Central memory CD4-positive, alpha-beta T cell (primary cell): ENCODE measurements around the gene BSG.

ENCODE experiments used
- DNase-seq: peaks from one replicate; pipeline ENCODE4 v3.0.0; 2022
- total RNA-seq, 3 experiments: gene quantifications; one replicate each; lab custom pipeline; 2026; lab: John Stamatoyannopoulos, UW

The BSG gene
- total RNA-seq, result 80.3 to 178 (median 104) reads per million in 3 experiments

GRCh38 chr19:572140-572742 lies at the start of gene BSG:
Gene BSG, plus strand, starts transcription at chr19:572596. Its CDS starts 39 bp downstream, at chr19:572635.
- peak; percentile 99 for DNase-seq

- no peak for DNase-seq
These were observed 49.7 kb upstream of the BSG start for GRCh38 chr19:522726-523125.

- no peak for DNase-seq
These were observed 48.2 kb upstream of the BSG start for GRCh38 chr19:524062-524674.

DNA sequence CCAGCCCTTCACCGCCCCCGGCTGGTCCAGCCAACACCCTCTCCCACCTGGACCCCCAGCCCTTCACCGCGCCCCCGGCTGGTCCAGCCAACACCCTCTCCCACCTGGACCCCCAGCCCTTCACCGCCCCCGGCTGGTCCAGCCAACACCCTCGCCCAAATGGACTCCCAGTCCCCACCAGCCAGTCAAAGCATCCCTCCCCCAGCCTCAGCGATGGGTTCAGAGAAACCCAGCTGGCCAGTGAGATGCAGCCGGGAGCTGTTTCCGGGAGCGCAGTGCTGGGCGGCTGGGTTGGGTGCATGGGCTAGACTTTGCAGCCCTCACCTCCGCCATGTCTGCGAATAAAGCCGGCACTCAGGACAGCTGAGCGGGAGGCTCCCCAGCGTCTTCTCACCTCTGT lies 47.4 kb upstream of the BSG start:
- DNase-seq, result no peak

DNA sequence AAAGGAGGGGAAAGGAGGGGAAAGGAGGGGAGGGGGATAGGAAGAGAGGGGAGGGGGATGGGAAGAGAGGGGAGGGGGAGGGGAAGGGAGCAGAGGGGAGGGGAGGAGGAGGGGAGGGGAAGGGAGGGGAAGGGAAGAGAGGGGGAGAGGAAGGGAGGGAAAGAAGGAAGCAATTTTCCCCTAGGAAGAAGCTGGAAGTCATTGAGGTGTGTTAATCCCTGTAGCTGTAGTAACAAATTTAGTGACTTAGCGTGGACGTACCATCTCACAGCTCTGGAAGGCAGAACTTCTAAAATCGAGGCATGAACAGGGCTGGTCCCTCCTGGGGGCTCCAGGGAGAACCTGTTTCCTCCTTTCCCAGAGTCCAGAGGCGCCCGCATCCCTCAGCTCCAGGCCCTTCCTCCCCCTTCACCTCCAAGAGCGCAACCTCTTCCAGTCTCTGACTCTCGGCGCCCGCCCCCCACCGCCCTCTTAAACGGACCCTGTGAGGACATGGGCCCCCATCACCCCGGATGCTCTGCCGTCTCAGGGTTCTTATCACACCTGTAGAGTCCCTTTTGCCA lies 46.5 kb upstream of the BSG start:
- DNase-seq, result no peak

DNA sequence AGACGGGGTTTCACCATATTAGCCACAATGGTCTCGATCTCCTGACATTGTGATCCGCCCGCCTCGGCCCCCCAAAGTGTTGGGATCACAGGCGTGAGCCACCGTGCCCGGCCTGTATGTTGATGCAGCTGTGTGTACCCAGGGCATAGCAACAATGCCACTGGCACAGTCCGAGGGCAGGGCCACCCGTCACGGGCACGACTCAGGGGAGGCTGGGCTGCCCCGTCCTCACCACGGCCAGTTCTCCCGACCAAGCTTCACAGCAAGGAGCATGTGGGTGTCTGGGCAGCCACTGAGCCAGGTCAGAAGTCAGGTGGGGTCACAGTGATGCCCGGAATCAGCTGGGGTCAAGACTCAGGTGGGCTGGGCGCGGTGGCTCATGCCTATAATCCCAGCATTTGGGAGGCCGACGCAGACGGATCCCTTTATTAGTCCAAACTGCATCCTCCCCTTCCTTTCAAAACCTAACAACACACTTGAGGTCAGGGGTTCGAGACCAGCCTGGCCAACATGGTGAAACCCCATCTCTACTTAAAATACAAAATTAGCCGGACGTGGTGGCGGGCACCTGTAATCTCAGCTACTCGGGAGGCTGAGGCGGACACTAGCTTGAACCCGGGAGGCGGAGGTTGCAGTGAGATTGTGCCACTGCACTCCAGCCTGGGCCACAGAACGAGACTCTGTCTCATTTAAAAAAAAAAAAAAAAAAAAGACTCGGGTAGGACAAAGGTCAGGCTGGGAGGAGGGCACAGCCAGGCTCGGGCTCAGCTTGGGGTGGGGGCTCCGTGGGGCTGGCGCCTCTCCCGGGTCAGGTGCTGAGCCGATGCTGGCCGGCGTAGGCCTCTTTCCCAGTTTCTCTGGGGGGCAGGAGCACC lies 42.0 kb upstream of the BSG start:
- peak; percentile 9 for DNase-seq

DNA sequence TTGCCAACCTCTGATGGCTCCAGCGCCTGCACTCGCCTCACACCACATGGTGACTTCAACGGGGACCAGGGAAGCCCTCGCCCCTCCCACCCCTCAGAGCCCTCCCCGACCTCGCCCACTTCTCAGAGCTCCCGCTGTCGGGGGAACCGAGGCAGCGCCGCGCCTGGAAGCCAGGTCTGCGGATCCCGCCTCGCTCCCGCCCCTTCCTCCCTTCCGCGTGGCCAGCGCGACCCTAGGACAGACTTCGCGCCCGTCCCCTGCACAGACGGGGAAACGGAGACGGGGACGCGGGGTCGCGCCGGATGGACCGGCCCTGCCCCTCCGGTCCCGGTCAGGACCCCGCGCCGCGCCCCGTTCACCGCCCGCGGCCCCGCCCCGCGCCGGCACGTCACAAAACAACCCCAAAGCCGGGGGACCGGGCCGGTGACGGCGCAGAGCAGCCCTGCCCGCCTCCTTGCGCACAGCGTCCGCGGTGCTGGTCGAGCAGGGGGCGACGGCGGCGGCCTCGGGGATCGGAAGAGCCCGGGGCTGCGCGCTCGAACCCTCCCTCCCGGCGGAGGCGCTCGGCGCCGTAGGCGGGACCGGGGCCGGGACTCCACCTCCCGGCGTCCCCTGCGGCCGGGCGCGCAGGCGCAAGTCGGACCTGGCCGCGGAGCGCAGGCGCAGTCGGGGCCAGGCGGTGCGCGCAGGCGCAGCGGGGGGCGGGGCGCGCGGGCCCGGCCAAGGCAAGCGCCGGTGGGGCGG lies 41.2 kb upstream of the BSG start:
- DNase-seq, result peak; percentile 92

DNA sequence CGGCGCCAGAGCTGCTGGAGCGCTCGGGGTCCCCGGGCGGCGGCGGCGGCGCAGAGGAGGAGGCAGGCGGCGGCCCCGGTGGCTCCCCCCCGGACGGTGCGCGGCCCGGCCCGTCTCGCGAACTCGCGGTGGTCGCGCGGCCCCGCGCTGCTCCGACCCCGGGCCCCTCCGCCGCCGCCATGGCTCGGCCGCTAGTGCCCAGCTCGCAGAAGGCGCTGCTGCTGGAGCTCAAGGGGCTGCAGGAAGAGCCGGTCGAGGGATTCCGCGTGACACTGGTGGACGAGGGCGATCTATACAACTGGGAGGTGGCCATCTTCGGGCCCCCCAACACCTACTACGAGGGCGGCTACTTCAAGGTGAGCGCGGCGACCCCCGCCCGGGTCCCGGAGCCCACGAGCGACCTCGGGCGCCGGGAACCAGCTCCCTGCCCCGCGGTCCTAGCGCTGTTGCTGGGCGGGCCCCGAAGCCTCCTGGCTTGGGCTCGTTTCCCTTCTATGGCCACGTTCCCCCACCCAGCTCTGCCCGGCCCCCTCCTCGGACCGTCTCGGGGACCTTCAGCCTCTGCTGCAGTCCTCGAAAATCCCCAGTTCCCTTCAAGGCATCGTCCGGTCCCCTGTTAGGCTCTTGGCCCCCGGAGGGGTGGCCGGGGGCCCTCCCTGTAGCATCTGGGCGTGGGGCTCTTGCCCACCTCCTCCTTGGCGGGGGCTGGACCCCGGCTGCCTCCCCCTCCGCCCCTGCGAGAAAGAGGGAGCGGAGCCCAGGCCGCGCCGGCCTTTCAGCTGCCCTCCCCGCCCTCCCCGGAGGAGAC lies 40.4 kb upstream of the BSG start, which contains the start of gene CDC34:
Gene CDC34, plus strand, starts transcription at position 8 of the 808 bp plus-strand sequence. Its CDS starts 172 bp downstream, at position 180.
- DNase-seq, result no peak

DNA sequence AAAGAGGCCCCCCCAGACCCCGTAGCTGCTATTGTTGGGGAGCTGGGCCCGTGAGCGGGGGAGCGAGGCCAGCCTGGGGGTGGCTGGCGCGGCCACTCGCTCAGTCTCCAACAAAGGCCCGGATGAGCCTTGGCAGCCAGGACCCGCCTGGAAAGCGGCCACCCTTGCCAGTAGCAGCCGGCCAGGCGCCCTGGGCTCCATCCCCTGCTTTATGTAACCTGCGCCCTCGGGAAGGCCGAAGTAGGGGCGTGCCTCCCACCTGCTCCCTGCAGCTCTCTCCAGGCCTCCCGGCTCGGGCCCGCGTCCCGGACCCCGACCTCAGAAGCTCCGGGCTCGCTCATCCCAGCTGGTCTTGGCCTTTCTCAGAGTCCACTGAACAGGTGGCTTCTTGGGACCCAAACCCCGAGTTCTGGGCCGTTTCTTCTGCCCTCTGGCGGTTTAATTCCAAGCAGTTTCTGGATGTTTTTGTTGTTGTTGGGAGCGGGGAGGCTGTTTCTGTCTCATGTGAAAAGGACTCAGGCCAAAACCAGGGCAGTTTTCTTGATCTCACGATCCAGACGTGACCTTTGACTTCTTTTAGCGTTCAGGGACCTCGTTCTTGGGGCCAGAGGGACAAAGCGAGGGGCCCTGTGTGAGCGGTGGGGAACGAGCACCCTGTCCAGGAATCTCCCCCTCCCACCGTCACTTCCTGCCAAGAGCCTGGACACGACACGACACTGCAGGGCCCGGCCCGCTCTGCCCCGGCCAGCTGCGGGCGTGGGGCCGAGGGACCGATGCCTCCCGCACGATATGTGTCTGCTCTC lies 39.6 kb upstream of the BSG start:
- DNase-seq, result peak; percentile 35

DNA sequence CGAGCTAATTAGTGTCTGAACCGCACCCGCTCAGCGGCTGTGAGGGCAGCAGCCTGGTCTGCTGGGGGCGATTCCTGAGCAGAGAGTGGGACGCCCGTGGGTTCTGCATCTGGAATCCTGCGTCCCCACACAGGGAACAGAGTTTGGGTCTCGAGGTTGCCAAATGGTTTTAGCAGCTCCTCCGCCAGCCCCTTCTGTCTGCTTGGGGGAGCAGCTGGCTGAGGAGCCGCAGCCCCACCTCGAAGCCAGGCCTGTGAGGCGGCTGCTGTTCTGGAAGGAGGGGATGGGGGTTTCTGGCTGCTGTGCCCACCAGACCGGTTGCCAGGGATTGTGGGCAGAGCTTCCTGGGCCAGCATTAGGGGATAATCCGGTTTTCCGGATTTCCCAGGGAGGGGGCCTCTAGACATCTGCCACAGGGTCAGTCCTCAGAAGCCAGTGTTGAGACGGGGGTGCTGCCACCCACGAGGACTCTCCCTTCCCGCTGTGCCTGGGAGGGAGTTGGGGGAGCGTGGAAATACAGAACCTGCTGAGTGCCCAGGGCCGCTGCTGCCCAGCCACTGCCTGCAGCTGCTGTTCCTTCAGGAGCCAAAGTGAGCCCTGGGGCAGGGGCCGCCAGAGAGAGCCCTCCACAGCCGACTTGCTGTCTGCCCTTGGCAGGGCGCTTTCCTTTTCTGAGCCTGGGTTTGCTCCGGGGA lies 38.9 kb upstream of the BSG start:
- no peak for DNase-seq

GRCh38 chr19:534088-534487 lies 38.3 kb upstream of the BSG start:
- DNase-seq, result no peak

GRCh38 chr19:535017-535835 lies 37.2 kb upstream of the BSG start:
- DNase-seq, result no peak

DNA sequence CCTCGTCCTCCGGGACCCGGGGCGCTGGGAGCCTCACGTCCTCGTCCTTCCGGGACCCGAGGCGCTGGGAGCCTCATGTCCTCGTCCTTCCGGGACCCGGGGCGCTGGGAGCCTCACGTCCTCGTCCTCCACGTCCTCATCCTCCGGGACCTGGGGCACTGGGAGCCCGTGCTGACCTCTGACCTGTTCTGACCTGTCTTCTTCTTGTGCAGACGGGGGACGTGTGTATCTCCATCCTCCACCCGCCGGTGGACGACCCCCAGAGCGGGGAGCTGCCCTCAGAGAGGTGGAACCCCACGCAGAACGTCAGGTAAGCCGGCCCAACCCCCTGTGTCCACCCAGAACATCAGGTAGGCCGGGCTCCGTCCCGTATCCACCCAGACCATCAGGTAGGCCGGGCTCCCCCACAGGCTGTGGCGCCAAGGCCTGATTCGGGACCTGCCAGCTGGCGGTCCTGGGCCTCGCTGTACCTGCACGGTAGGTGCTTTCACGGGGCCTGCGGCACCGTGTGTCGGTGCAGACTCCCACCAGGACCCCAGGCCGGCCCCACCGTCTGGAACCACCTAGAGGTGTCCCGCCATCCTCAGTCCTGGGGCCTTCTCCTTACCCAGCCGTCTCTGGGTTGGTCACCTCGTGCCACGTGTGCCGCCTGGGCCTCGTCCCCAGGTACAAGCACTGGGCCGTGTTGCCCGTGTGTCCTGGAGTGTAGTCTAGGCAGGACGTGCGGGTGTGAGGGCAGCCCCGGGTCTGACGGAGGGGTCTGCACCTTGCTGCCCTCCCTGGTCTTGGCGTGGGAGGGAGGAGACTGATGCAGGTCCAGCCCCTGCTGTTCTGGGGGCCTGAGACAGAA lies 36.1 kb upstream of the BSG start:
- DNase-seq, result no peak

GRCh38 chr19:536881-537404 lies 35.5 kb upstream of the BSG start:
- no peak for DNase-seq

- DNase-seq, result no peak
These were observed 33.6 kb upstream of the BSG start for GRCh38 chr19:538641-539428.

GRCh38 chr19:539429-540030 lies 32.9 kb upstream of the BSG start:
- DNase-seq, result no peak
